Measurements from ENCODE around the gene IL6R.

GRCh38 chr1:154465621-154466195 is 60.6 kb downstream of the IL6R start:
- TF ChIP-seq CTCF (IDR thresholded peaks at IDR 0.05) (no peak), POLR2AphosphoS5 (IDR thresholded peaks at IDR 0.05; ENCODE audit: low read depth, low read length) (no peak)

Measured in Panc1 (cell line).